Measurements from ENCODE around the gene SMPD2.

Gene SMPD2

DNA sequence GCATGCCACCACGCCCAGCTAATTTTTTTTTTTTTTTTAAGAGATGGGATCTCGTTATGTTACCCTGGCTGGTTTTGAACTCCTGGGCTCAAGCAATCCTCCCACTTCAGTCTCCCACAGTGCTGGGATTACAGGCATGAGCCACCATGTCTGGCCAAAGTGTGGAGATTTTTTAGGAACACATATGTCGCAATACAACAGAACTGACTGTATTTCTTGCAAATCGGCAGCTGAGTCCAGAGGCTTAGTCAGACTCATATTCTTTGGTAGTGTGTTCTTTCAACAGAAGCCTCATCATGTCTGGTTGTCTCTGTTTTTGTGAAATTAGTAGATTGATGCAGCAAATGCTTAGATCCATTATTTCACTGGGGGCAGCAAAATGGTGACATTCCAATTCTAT, 34.3 kb upstream of the SMPD2 start:
- TF ChIP-seq, protein P1, sequence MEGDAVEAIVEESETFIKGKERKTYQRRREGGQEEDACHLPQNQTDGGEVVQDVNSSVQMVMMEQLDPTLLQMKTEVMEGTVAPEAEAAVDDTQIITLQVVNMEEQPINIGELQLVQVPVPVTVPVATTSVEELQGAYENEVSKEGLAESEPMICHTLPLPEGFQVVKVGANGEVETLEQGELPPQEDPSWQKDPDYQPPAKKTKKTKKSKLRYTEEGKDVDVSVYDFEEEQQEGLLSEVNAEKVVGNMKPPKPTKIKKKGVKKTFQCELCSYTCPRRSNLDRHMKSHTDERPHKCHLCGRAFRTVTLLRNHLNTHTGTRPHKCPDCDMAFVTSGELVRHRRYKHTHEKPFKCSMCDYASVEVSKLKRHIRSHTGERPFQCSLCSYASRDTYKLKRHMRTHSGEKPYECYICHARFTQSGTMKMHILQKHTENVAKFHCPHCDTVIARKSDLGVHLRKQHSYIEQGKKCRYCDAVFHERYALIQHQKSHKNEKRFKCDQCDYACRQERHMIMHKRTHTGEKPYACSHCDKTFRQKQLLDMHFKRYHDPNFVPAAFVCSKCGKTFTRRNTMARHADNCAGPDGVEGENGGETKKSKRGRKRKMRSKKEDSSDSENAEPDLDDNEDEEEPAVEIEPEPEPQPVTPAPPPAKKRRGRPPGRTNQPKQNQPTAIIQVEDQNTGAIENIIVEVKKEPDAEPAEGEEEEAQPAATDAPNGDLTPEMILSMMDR (IDR thresholded peaks at IDR 0.05; ENCODE audit: low read depth, low read length, missing control alignments): no peak
- no peak for DNase-seq
- in situ Hi-C loops (cut with HindIII; ENCODE audit: low pct_ligation_motif_present, low sequenced_read_pairs): no loop called here
- Histone ChIP-seq H3K27me3 (replicated peaks) (no peaks in the 10 kb centered on the region), H3K27ac (no peak overlapping the region), H3K4me3 (ENCODE audit: low read depth, low read length) (no peak overlapping the region), H3K36me3 (replicated peaks) (no peaks in the 10 kb centered on the region)

DNA sequence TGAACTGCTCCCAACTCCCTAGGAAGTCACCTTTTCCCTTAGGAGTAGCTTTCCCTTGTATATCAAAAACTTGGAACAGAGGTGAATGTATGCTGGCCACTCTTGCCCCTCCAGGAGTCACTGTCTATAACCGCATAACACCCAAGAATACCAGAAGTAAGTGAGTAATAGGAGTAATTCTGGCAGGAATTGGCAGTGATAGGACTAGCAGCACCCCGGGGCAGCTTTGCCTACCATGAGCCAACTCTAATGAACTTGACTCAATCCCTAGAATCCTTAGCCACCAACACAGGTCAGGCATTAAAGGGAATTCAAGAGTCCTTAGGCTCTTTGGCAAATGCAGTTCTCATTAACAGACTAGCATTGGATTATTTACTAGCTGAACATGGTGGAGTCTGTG, 29.5 kb upstream of the SMPD2 start:
- Histone ChIP-seq H3K27ac (no peak overlapping the region), H3K4me3 (ENCODE audit: low read depth, low read length) (no peak overlapping the region), H3K36me3 (replicated peaks) (no peaks in the 10 kb centered on the region), H3K27me3 (replicated peaks) (no peaks in the 10 kb centered on the region)
- in situ Hi-C loops (cut with HindIII; ENCODE audit: low pct_ligation_motif_present, low sequenced_read_pairs): no loop called here
- TF ChIP-seq, protein P1 (IDR thresholded peaks at IDR 0.05; ENCODE audit: low read depth, low read length, missing control alignments): no peak
- no peak for DNase-seq

DNA sequence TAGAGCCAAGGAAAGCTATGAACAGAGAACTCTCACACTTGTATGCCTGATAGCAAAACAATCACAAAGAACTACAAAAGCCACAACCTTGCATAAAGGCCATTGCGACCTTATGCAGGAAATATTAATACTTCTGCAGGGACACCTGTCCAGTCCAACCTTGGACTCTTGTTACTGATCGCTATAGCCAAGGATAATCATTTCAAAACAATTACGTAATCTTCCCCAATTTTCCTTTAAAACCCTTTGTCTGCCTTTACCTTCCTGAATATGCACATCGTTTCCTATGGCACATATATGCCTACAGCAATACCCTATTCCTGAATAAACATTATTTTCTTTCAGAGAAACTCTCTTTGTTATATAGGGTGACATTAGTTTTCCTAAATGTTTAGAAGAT, 22.9 kb upstream of the SMPD2 start:
- no peak for DNase-seq
- in situ Hi-C loops (cut with HindIII; ENCODE audit: low pct_ligation_motif_present, low sequenced_read_pairs): no loop called here
- no peaks in the 10 kb centered on the region for H3K27me3 ChIP-seq (replicated peaks)
- H3K4me3 ChIP-seq (ENCODE audit: low read depth, low read length): no peak overlapping the region
- no peaks in the 10 kb centered on the region for H3K36me3 ChIP-seq (replicated peaks)
- no peak overlapping the region for H3K27ac ChIP-seq
- TF ChIP-seq, protein P1 (IDR thresholded peaks at IDR 0.05; ENCODE audit: low read depth, low read length, missing control alignments): no peak

DNA sequence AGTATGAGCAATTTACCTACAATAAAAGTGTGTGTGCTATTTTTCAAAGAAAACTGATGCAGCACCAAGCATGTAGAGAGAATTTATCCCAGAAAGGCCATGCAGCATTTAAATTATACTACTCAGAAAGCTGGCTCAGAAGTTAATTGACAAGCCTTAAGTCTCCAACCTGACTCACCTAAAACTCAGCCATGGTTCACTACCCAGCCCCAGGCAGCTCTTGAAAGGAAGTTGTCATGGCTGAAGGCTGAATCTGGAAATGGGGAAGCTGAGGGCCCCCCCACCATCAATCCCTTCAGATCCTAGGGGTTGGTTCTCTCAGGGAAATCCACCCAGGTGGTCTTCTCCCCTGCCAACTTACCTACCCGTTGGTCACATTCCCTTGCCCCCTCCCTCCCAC, 19.8 kb upstream of the SMPD2 start:
- no peak overlapping the region for H3K27ac ChIP-seq
- in situ Hi-C loops (cut with HindIII; ENCODE audit: low pct_ligation_motif_present, low sequenced_read_pairs): no loop called here

DNA sequence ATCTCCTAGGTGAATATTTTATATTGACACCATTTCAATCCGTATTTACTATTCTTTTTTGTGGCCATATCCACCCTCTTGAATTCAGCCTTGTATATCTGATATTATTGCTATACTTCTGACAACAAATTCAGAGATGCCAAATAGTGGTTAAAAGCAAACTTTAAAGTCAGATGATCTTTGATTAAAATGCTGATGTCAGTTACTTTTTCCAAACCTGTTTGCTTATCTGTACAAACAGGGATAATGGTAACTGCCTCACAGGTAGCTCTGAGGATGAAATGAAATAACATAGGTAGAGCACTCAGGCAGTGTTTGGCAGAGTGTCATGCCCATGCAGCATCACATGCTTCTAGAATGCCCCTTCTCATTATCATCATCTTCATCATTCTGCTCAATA, 19.3 kb upstream of the SMPD2 start:
- Histone ChIP-seq H3K27ac (no peak overlapping the region), H3K27me3 (replicated peaks) (no peaks in the 10 kb centered on the region), H3K4me3 (ENCODE audit: low read depth, low read length) (no peak overlapping the region), H3K36me3 (replicated peaks) (no peaks in the 10 kb centered on the region)
- DNase-seq: no peak
- TF ChIP-seq, protein P1 (IDR thresholded peaks at IDR 0.05; ENCODE audit: low read depth, low read length, missing control alignments): no peak
- in situ Hi-C loops (cut with HindIII; ENCODE audit: low pct_ligation_motif_present, low sequenced_read_pairs): no loop called here

More for the DNA sequence above, 19.8 kb upstream of the SMPD2 start:
- no peaks in the 10 kb centered on the region for H3K27me3 ChIP-seq (replicated peaks)
- no peak for DNase-seq
- H3K4me3 ChIP-seq (ENCODE audit: low read depth, low read length): no peak overlapping the region
- TF ChIP-seq, protein P1 (IDR thresholded peaks at IDR 0.05; ENCODE audit: low read depth, low read length, missing control alignments): no peak
- no peaks in the 10 kb centered on the region for H3K36me3 ChIP-seq (replicated peaks)

DNA sequence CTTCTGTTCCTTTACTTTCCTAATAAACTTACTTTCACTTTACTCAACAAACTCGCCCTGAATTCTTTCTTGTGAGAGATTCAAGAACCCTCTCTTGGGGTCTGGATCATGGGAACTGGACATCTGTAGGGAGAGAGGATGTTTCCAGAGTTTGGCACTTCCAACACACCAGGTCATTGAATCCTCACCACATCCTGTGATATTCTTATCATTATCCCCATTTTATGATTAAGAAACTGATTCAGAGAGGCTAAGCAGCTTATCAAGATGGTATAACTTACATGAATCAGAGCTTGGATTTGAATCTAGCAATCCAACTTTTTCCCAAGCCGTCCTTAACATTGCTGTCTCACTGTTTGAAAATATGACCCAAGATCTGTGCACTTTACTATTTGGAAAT, 15.6 kb upstream of the SMPD2 start:
- no peak for DNase-seq
- Histone ChIP-seq H3K36me3 (replicated peaks) (no peaks in the 10 kb centered on the region), H3K27me3 (replicated peaks) (no peaks in the 10 kb centered on the region), H3K4me3 (ENCODE audit: low read depth, low read length) (no peak overlapping the region), H3K27ac (no peak overlapping the region)
- TF ChIP-seq, protein P1 (IDR thresholded peaks at IDR 0.05; ENCODE audit: low read depth, low read length, missing control alignments): no peak
- in situ Hi-C loops (cut with HindIII; ENCODE audit: low pct_ligation_motif_present, low sequenced_read_pairs): no loop called here
